Endothelial cell of hepatic sinusoid (primary cell): Measurements from ENCODE around the gene PHACTR1.
"Not testable (repeated sequence)": the region's sequence is repeated elsewhere in the genome, so short reads cannot be mapped to it uniquely, and the experiment has no call there.

Experiments
- in situ Hi-C: cut with HindIII; loops from 2 replicates; pipeline ENCODE4 v1.10.0; 2017; ENCODE audit warnings: low sequenced_read_pairs

PHACTR1 gene

GRCh38 chr6:12716298-12716916 lies at the start of gene PHACTR1:
TSS of gene PHACTR1 (plus strand) at chr6:12716767.
- in situ Hi-C loops, result no loop called here

GRCh38 chr6:12666886-12667285 lies 49.7 kb upstream of the PHACTR1 start:
- in situ Hi-C loops, result no loop called here

DNA sequence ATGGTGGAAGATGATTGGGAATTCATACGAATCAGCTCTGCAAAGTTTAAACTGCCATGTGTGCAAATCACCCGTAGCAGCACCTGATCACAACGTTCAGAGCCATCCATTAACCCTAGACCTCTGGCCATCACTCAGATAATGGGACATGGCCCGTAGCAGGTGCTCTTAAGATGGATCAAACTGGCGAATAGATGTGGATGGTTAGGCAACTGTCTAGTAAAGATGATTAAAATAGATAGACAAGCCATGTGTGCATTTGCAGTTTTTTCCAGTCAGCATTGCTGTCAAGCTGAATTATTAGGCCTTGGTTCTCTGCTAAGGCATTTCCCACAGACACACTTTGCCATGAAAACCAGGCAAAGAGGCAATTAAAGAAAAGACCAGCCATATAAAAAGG lies 40.6 kb upstream of the PHACTR1 start:
- in situ Hi-C loops, result no loop called here

DNA sequence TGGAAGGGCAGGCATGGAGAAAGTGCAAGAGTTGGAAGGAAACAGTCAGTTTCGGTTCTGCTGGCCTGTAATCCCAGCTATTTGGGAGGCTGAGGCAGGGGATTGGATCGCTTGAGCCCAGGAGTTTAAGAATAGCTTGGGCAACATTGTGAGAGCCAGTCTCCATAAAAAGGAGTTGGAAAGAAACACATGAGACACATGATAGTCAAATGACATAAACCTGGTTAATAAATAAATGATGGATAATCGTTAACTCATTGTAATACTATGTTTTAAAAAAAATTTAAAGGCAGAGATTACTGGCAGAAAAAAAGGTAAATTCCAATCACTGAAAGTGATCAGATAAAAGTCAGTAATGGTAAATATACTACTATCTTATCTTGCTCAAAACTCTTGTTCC lies 37.2 kb upstream of the PHACTR1 start:
- in situ Hi-C loops, result no loop called here

GRCh38 chr6:12693122-12693521 lies 23.4 kb upstream of the PHACTR1 start:
- in situ Hi-C loops, result no loop called here

GRCh38 chr6:12698298-12698697 lies 18.3 kb upstream of the PHACTR1 start:
- in situ Hi-C loops, result no loop called here

GRCh38 chr6:12704946-12705345 lies 11.6 kb upstream of the PHACTR1 start:
- in situ Hi-C loops, result no loop called here

GRCh38 chr6:12709116-12709515 lies 7.5 kb upstream of the PHACTR1 start:
- in situ Hi-C loops, result no loop called here

- in situ Hi-C loops, result no loop called here
These were observed 6.9 kb upstream of the PHACTR1 start for GRCh38 chr6:12709556-12710232.

GRCh38 chr6:12710921-12711320 lies 5.6 kb upstream of the PHACTR1 start:
- in situ Hi-C loops, result no loop called here

- in situ Hi-C loops, result no loop called here
These were observed 2.5 kb upstream of the PHACTR1 start for GRCh38 chr6:12714022-12714421.

DNA sequence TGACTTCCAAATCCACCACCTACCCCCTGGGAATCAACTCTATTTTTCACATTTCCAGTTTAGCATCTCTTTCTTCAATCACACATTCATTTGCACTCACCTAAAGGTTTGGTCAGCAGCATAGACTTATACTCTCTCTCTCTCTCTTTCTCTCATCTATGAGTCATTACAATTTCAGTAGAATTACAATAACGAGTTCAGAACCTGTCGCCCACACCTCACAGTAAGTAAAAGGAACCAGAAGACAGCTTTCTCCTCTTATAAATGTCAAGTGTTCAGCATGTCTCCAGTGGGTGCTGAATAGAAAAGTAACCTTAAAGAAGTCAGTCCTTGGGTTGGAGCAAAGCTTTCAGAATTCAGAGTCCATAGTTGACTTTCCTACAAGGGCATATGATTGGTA lies 1.1 kb upstream of the PHACTR1 start:
- in situ Hi-C loops, result no loop called here

DNA sequence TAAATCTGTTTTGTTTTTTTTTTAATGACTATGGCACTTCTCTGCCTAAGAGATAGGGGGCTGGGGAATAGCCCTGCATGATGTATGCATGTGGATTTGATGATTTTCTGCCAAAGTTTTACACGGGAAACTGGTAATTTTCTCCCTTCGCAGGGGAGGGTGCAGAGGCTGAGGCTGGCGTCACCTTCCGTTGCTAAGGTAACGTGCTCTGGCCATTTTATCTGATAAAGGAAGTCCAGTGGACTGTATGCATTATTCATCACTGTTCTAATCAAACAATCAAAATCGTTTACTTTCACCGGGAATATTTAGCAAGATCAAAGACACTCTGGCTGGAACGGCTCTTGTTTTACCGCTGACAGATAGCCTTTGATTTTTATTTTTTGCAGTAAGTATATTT lies 789 bp downstream of the PHACTR1 start:
- in situ Hi-C loops, result no loop called here

- in situ Hi-C loops, result no loop called here
These were observed 1.4 kb downstream of the PHACTR1 start for GRCh38 chr6:12718015-12718414.

DNA sequence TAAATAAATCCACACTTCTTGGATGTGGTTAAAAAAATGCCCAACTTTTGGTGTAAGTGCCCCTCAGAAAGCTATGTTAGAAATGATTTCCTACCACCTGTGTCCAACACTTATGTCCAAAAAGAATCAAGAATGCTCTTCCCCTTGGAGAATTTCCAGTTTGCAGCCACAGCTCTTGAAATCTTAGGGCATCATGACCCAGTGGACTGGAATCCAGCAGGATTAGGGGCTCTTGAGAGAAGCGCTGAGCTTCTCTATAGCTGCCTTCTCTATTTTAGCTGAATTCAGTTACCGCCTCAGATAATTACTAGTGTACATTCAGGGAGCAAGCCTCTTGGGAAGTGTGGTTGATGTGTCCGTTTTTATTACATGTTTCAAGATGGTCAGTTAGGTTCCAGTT lies 2.5 kb downstream of the PHACTR1 start:
- in situ Hi-C loops, result no loop called here

GRCh38 chr6:12720310-12720709 lies 3.7 kb downstream of the PHACTR1 start:
- in situ Hi-C loops, result no loop called here

- in situ Hi-C loops, result no loop called here
These were observed 8.7 kb downstream of the PHACTR1 start for GRCh38 chr6:12725263-12725662.

- in situ Hi-C loops, result no loop called here
These were observed 12.9 kb downstream of the PHACTR1 start for GRCh38 chr6:12729467-12729866.

DNA sequence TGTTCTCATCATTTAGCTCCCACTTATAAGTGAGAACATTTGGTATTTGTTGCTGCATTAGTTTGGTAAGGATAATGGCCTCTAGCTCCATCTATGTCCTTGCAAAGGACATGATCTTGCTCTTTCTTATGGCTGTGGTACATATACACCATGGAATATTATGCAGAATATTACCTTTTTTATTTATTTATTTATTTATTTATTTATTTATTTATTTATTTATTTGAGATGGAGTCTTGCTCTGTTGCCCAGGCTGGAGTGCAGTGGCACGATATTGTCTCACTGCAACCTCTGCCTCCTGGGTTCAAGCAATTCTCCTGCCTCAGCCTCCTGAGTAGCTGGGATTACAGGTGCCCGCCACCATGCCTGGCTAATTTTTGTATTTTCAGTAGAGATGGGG lies 14.2 kb downstream of the PHACTR1 start:
- in situ Hi-C loops, result not testable (repeated sequence)

GRCh38 chr6:12733876-12734275 lies 17.3 kb downstream of the PHACTR1 start:
- in situ Hi-C loops, result no loop called here

DNA sequence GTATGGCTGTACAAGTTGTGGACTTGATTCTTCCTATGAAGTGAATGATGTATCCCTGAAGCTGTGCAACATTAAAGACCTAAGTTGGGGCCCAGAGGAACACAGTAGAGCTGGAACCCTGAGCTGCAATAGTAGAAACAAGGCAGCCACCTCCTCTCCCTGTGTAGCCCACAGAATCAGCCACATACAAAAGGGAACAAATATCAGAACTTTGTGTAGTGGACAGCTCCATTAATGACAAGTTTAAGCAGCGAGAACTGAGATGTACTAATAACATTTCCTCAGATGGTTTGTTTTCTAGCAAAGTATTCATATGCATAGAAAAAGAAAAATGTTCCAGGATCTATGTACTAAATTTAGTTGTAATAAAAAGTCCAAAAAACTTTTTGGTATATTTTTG lies 19.2 kb downstream of the PHACTR1 start:
- in situ Hi-C loops, result no loop called here

- in situ Hi-C loops, result no loop called here
These were observed 31.8 kb downstream of the PHACTR1 start for GRCh38 chr6:12748411-12748810.
